ENCODE measurements around the gene EIF1AD.
"Not testable (repeated sequence)": the region's sequence is repeated elsewhere in the genome, so short reads cannot be mapped to it uniquely, and the experiment has no call there.

Gene EIF1AD

GRCh38 chr11:66001942-66002647, at the start of gene EIF1AD, which contains the start of gene BANF1:
Gene EIF1AD (minus strand): TSS chr11:66002157. CDS start chr11:66000389, 1,768 bp downstream.
Gene BANF1 (plus strand): TSS chr11:66002503. CDS start chr11:66003251, 748 bp downstream.
- in situ Hi-C loops (cut with HindIII; ENCODE audit: low sequenced_read_pairs): no loop called here

GRCh38 chr11:66051371-66051765, 49.4 kb upstream of the EIF1AD start:
- in situ Hi-C loops (cut with HindIII; ENCODE audit: low sequenced_read_pairs): no loop called here

- in situ Hi-C loops (cut with HindIII; ENCODE audit: low sequenced_read_pairs): no loop called here
These were observed 48.7 kb upstream of the EIF1AD start for GRCh38 chr11:66050581-66051231.

- in situ Hi-C loops (cut with HindIII; ENCODE audit: low sequenced_read_pairs): no loop called here
These were observed 46.8 kb upstream of the EIF1AD start, which contains the start of gene GAL3ST3 for GRCh38 chr11:66048547-66049323. Gene GAL3ST3 (minus strand): TSS chr11:66049161. CDS start chr11:66045415, 3,746 bp downstream.

GRCh38 chr11:66047541-66048365, 45.8 kb upstream of the EIF1AD start:
- in situ Hi-C loops (cut with HindIII; ENCODE audit: low sequenced_read_pairs): no loop called here

GRCh38 chr11:66046901-66047300, 44.9 kb upstream of the EIF1AD start:
- in situ Hi-C loops (cut with HindIII; ENCODE audit: low sequenced_read_pairs): no loop called here

GRCh38 chr11:66045177-66045639, 43.3 kb upstream of the EIF1AD start:
- in situ Hi-C loops (cut with HindIII; ENCODE audit: low sequenced_read_pairs): no loop called here

GRCh38 chr11:66044757-66045156, 42.8 kb upstream of the EIF1AD start:
- in situ Hi-C loops (cut with HindIII; ENCODE audit: low sequenced_read_pairs): no loop called here

GRCh38 chr11:66042996-66043906, 41.3 kb upstream of the EIF1AD start:
- in situ Hi-C loops (cut with HindIII; ENCODE audit: low sequenced_read_pairs): no loop called here

- in situ Hi-C loops (cut with HindIII; ENCODE audit: low sequenced_read_pairs): no loop called here
These were observed 40.5 kb upstream of the EIF1AD start for GRCh38 chr11:66042227-66042995.

GRCh38 chr11:66039765-66040164, 37.8 kb upstream of the EIF1AD start:
- in situ Hi-C loops (cut with HindIII; ENCODE audit: low sequenced_read_pairs): no loop called here

- in situ Hi-C loops (cut with HindIII; ENCODE audit: low sequenced_read_pairs): no loop called here
These were observed 35.4 kb upstream of the EIF1AD start for GRCh38 chr11:66037327-66037726.

- in situ Hi-C loops (cut with HindIII; ENCODE audit: low sequenced_read_pairs): no loop called here
These were observed 34.4 kb upstream of the EIF1AD start for GRCh38 chr11:66036334-66036710.

- in situ Hi-C loops (cut with HindIII; ENCODE audit: low sequenced_read_pairs): no loop called here
These were observed 33.8 kb upstream of the EIF1AD start for GRCh38 chr11:66035653-66036333.

GRCh38 chr11:66032957-66033735, 31.2 kb upstream of the EIF1AD start:
- in situ Hi-C loops (cut with HindIII; ENCODE audit: low sequenced_read_pairs): no loop called here

GRCh38 chr11:66026017-66026529, 24.1 kb upstream of the EIF1AD start, which contains the start of gene CATSPER1:
Gene CATSPER1 (minus strand): TSS chr11:66026479. CDS start chr11:66026379, 100 bp downstream.
- in situ Hi-C loops (cut with HindIII; ENCODE audit: low sequenced_read_pairs): no loop called here

GRCh38 chr11:66023186-66023440, 21.2 kb upstream of the EIF1AD start:
- in situ Hi-C loops (cut with HindIII; ENCODE audit: low sequenced_read_pairs): not testable (repeated sequence)
